HCT116 (cell line): ENCODE measurements around the gene XPO1. TPM values are rescaled to one million over a fixed set of nuclear protein-coding genes. Genes with fewer than 3 reads are reported as not detected.
A peak's percentile ranks its signal among the peaks of the same experiment; 100 is the strongest.

Experiments
- ATAC-seq: fragments of 200-7000 bp; cut with Tn5 transposase; 2 replicates; pipeline ENCODE4 v1.9.1; 2020; ENCODE audit warnings: mild to moderate bottlenecking, moderate library complexity
- BruUV-seq: library from RNA; stranded (reverse); fragments of 400-500 nt; replicated peaks from 2 replicates; lab custom pipeline; 2021; lab: Mats Ljungman, UMichigan
- CTCF ChIA-PET: fragments of 300-600 bp; sonication (Branson Sonifier 250); formaldehyde crosslinking; loops from one replicate; lab custom pipeline; 2021; ENCODE audit warnings: antibody characterized with exemption; lab: Charles Lee
- POLR2A ChIA-PET: fragments of 300-600, 350-600 bp; sonication (Branson Sonifier 250); formaldehyde crosslinking; loops from one replicate; lab custom pipeline; 2021; ENCODE audit warnings: antibody characterized with exemption; lab: Charles Lee
- RAD21 ChIA-PET, 2 experiments: fragments of 300-600 bp; sonication (Branson Sonifier 250); formaldehyde crosslinking; loops; one replicate each; lab custom pipeline; 2023; ENCODE audit warnings: low total read pairs in 2 of 2; ENCODE audit not compliant: uncharacterized antibody in 2 of 2, unreplicated experiment in 2 of 2, low non-redundant PET in 1 of 2; lab: Charles Lee
- DNase-seq: peaks from one replicate; pipeline ENCODE4 v3.0.0-alpha.2; 2010; ENCODE audit warnings: low read depth, low spot score
- H2AFZ ChIP-seq: fragments of 200-600 bp; shearing (Covaris generic), sonication (generic); 2 replicates; pipeline ENCODE4 v1.6.1; 2017; ENCODE audit warnings: low read depth, mixed run types, mixed read lengths, antibody characterized with exemption, low read length; ENCODE audit not compliant: poor library complexity, severe bottlenecking
- H3K27ac ChIP-seq: 2 replicates; pipeline ENCODE4 v1.5.1; 2012; ENCODE audit warnings: low read depth, low read length
- H3K27me3 ChIP-seq: fragments of 200-600 bp; sonication (generic); 2 replicates; pipeline ENCODE4 v1.6.1; 2016; ENCODE audit warnings: mixed run types, low read length, mixed read lengths; ENCODE audit not compliant: insufficient read depth
- H3K36me3 ChIP-seq, 2 experiments: fragments of 200-500 bp in 1 of 2; fragments of 200-600 bp in 1 of 2; sonication (Bioruptor generic) in 1 of 2; sonication (generic) in 1 of 2; 2 replicates each; pipeline versions ENCODE4 v1.5.1 to v1.6.1; 2014 to 2016; ENCODE audit warnings: low read length in 2 of 2, inconsistent platforms in 1 of 2, mixed read lengths in 1 of 2, mixed run types in 1 of 2; ENCODE audit not compliant: insufficient read depth in 2 of 2, control insufficient read depth in 1 of 2
- H3K4me1 ChIP-seq, 2 experiments: fragments of 200-600 bp in 1 of 2; sonication (generic) in 1 of 2; 2 replicates each; pipeline versions ENCODE4 v1.5.1 to v1.6.1; 2012 to 2017; ENCODE audit warnings: low read length in 2 of 2, inconsistent platforms in 1 of 2, mild to moderate bottlenecking in 1 of 2, mixed read lengths in 1 of 2, mixed run types in 1 of 2, moderate library complexity in 1 of 2; ENCODE audit not compliant: insufficient read depth in 2 of 2, control insufficient read depth in 1 of 2
- H3K4me2 ChIP-seq: fragments of 200-600 bp; sonication (generic); 2 replicates; pipeline ENCODE4 v1.6.1; 2017; ENCODE audit warnings: mixed run types, low read length, mixed read lengths
- H3K4me3 ChIP-seq, 2 experiments: fragments of 200-600 bp in 1 of 2; sonication (generic) in 1 of 2; replicated peaks in 1 of 2; 2 replicates each; pipeline ENCODE4 v1.5.1; 2011 to 2016; ENCODE audit warnings: low read length in 2 of 2, control low read depth in 1 of 2, low read depth in 1 of 2, mild to moderate bottlenecking in 1 of 2, mixed read lengths in 1 of 2, mixed run types in 1 of 2
- H3K79me2 ChIP-seq: fragments of 200-600 bp; sonication (generic); 2 replicates; pipeline ENCODE4 v1.6.1; 2017; ENCODE audit warnings: mild to moderate bottlenecking, mixed run types, low read length, moderate library complexity, mixed read lengths; ENCODE audit not compliant: insufficient read depth
- H3K9ac ChIP-seq: fragments of 200-600 bp; sonication (generic); 2 replicates; pipeline ENCODE4 v1.6.1; 2016; ENCODE audit warnings: low read length, mixed read lengths
- H3K9me2 ChIP-seq: fragments of 200-600 bp; sonication (generic), shearing (Covaris generic); 2 replicates; pipeline ENCODE4 v1.6.1; 2017; ENCODE audit warnings: mixed run types, mild to moderate bottlenecking, moderate library complexity; ENCODE audit not compliant: insufficient read depth
- H3K9me3 ChIP-seq, 2 experiments: fragments of 200-500 bp in 1 of 2; fragments of 200-600 bp in 1 of 2; sonication (Bioruptor generic) in 1 of 2; sonication (generic) in 1 of 2; 2 replicates each; pipeline ENCODE4 v1.6.1; 2014 to 2017; ENCODE audit warnings: low read length in 2 of 2, mixed read lengths in 2 of 2, inconsistent platforms in 1 of 2, low read depth in 1 of 2, mild to moderate bottlenecking in 1 of 2, mixed run types in 1 of 2, moderate library complexity in 1 of 2; ENCODE audit not compliant: control insufficient read depth in 1 of 2, insufficient read depth in 1 of 2
- H4K20me1 ChIP-seq: fragments of 200-600 bp; sonication (generic), shearing (Covaris generic); 2 replicates; pipeline ENCODE4 v1.6.1; 2017; ENCODE audit warnings: mixed run types, mild to moderate bottlenecking, moderate library complexity; ENCODE audit not compliant: insufficient read depth
- CEBPB ChIP-seq: IDR thresholded peaks from 2 replicates; pipeline ENCODE4 v1.6.1; 2012; ENCODE audit warnings: low read depth
- CTCF ChIP-seq, 3 experiments: fragments of 200-600 bp in 1 of 3; sonication (generic) in 1 of 3; IDR thresholded peaks in 2 of 3; conservative IDR thresholded peaks in 1 of 3; 2 replicates each; pipeline ENCODE4 v1.5.1; 2012 to 2017; ENCODE audit warnings: low read depth in 2 of 3, low read length in 2 of 3, antibody characterized with exemption in 1 of 3, borderline replicate concordance in 1 of 3, control low read depth in 1 of 3, mild to moderate bottlenecking in 1 of 3, mixed read lengths in 1 of 3, mixed run types in 1 of 3, moderate library complexity in 1 of 3; ENCODE audit not compliant: insufficient read depth in 1 of 3
- ELF1 ChIP-seq: IDR thresholded peaks from 2 replicates; pipeline ENCODE4 v1.6.1; 2012; ENCODE audit warnings: low read depth, borderline replicate concordance
- FOSL1 ChIP-seq: IDR thresholded peaks from 2 replicates; pipeline ENCODE4 v1.6.1; 2012; ENCODE audit warnings: low read depth
- MAX ChIP-seq: IDR thresholded peaks from 2 replicates; pipeline ENCODE4 v1.6.1; 2012
- POLR2AphosphoS5 ChIP-seq: IDR thresholded peaks from 2 replicates; pipeline ENCODE4 v1.6.1; 2011; ENCODE audit warnings: mild to moderate bottlenecking, low read depth, low read length, moderate library complexity
- RAD21 ChIP-seq: IDR thresholded peaks from 2 replicates; pipeline ENCODE4 v1.6.1; 2012; ENCODE audit warnings: low read depth, mild to moderate bottlenecking
- REST ChIP-seq: IDR thresholded peaks from 2 replicates; pipeline ENCODE4 v1.6.1; 2012; ENCODE audit warnings: low read depth
- TCF7L2 ChIP-seq: IDR thresholded peaks from 2 replicates; pipeline ENCODE4 v1.7.0; 2011; ENCODE audit warnings: borderline replicate concordance, inconsistent platforms; ENCODE audit not compliant: insufficient read depth, insufficient read length; ENCODE audit errors: extremely low read depth
- YY1 ChIP-seq: IDR thresholded peaks from 2 replicates; pipeline ENCODE4 v1.6.1; 2011; ENCODE audit warnings: low read length, low read depth, moderate library complexity, mild to moderate bottlenecking; ENCODE audit not compliant: insufficient replicate concordance; ENCODE audit errors: extremely low read depth
- ZNF274 ChIP-seq: fragments of 200-500 bp; sonication (Bioruptor generic); IDR thresholded peaks from 2 replicates; pipeline ENCODE4 v1.6.1; 2014; ENCODE audit warnings: mild to moderate bottlenecking, low read depth, low read length, inconsistent platforms
- intact Hi-C: fragments of 100-400 bp; cut with micrococcal nuclease; formaldehyde crosslinking; loops from 2 replicates; pipeline ENCODE4 v1.10.0; 2022
- total RNA-seq: library from RNA; stranded (reverse); gene quantifications from one replicate; pipeline ENCODE4 v1.2.1, GENCODE V29; 2021; ENCODE audit not compliant: unreplicated experiment
- TF ChIP-seq, protein P1 (sequence below): IDR thresholded peaks from 2 replicates; pipeline ENCODE4 v1.6.1; 2012
- TF ChIP-seq, protein P2 (sequence below): IDR thresholded peaks from 2 replicates; pipeline ENCODE4 v1.6.1; 2011; ENCODE audit warnings: mild to moderate bottlenecking, low read length, moderate library complexity; ENCODE audit not compliant: insufficient replicate concordance; ENCODE audit errors: extremely low read depth

The XPO1 gene
- total RNA-seq, 1 experiment from 2014 or later = 184 TPM

GRCh38 chr2:61465045-61465444 lies 73.1 kb downstream of the XPO1 start:
- peaks cover 29 to 60% of the 10 kb centered on the region in 2 experiments for H3K4me1 ChIP-seq
- no peaks in the 10 kb centered on the region for H3K27me3 ChIP-seq
- DNase-seq (no peak), ATAC-seq (no peak)
- peaks cover 4% of the 10 kb centered on the region for H4K20me1 ChIP-seq
- ChIA-PET POLR2A (no interaction called here), RAD21 (no interaction called here), CTCF (no interaction called here)
- peak overlapping the region; percentile 57 for H3K9ac ChIP-seq
- no peaks in the 10 kb centered on the region for H3K9me3 ChIP-seq
- TF ChIP-seq ELF1 = no peak
- TF ChIP-seq CTCF (IDR thresholded peaks at IDR 0.05 in 2 of 3, conservative IDR thresholded peaks at IDR 0.05 in 1 of 3; ENCODE audit: borderline replicate concordance in 1 of 3, insufficient read depth in 1 of 3, low read depth in 2 of 3, low read length in 2 of 3) = no peak
- no peak for TF ChIP-seq ZNF274
- TF ChIP-seq REST = no peak
- TF ChIP-seq, protein P1, sequence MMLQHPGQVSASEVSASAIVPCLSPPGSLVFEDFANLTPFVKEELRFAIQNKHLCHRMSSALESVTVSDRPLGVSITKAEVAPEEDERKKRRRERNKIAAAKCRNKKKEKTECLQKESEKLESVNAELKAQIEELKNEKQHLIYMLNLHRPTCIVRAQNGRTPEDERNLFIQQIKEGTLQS = no peak
- no peak for TF ChIP-seq FOSL1
- no peak for TF ChIP-seq RAD21
- TF ChIP-seq CEBPB = no peak
- no peak for TF ChIP-seq TCF7L2
- no peak for TF ChIP-seq YY1
- no peak for TF ChIP-seq POLR2AphosphoS5
- TF ChIP-seq, protein P2, sequence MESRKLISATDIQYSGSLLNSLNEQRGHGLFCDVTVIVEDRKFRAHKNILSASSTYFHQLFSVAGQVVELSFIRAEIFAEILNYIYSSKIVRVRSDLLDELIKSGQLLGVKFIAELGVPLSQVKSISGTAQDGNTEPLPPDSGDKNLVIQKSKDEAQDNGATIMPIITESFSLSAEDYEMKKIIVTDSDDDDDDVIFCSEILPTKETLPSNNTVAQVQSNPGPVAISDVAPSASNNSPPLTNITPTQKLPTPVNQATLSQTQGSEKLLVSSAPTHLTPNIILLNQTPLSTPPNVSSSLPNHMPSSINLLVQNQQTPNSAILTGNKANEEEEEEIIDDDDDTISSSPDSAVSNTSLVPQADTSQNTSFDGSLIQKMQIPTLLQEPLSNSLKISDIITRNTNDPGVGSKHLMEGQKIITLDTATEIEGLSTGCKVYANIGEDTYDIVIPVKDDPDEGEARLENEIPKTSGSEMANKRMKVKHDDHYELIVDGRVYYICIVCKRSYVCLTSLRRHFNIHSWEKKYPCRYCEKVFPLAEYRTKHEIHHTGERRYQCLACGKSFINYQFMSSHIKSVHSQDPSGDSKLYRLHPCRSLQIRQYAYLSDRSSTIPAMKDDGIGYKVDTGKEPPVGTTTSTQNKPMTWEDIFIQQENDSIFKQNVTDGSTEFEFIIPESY = no peak
- TF ChIP-seq MAX = no peak
- intact Hi-C loops = no loop called here
- BruUV-seq = no TSS peak
- H2AFZ ChIP-seq = no peak overlapping the region
- peak overlapping the region in 1 of 2 experiments; percentile 38; a peak in 3 of 4 replicates for H3K4me3 ChIP-seq
- peaks cover 0 to 6% of the 10 kb centered on the region in 2 experiments; a peak in 1 of 4 replicates for H3K36me3 ChIP-seq
- H3K27ac ChIP-seq = peak overlapping the region; percentile 74; the same call in 1 of the 2 replicates
- H3K4me2 ChIP-seq = peak overlapping the region; percentile 72
- no peaks in the 10 kb centered on the region for H3K9me2 ChIP-seq
- H3K79me2 ChIP-seq = peaks cover 99% of the 10 kb centered on the region
